ENCODE data around the gene LSP1.

DNA sequence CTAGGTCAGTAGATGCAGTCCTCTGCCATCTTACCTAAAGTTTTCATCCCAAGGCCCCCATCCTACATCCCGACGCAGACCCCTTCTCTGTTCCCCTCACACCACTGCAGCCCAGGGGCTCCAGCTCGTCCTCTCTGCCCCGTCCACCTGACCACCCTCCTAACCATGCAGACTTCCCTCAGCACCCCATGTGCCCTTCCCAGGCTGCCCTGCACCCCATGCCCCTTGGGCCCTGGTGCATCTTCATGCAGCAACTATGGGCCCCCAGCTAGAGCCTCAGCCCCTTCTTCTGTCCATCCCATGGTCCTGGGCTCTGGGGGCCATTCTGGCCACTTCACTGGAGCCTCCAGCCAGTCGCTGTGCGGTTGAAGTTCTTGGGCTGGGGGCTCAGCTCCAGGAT, 35.9 kb downstream of the LSP1 start:
- TF ChIP-seq, protein P1, sequence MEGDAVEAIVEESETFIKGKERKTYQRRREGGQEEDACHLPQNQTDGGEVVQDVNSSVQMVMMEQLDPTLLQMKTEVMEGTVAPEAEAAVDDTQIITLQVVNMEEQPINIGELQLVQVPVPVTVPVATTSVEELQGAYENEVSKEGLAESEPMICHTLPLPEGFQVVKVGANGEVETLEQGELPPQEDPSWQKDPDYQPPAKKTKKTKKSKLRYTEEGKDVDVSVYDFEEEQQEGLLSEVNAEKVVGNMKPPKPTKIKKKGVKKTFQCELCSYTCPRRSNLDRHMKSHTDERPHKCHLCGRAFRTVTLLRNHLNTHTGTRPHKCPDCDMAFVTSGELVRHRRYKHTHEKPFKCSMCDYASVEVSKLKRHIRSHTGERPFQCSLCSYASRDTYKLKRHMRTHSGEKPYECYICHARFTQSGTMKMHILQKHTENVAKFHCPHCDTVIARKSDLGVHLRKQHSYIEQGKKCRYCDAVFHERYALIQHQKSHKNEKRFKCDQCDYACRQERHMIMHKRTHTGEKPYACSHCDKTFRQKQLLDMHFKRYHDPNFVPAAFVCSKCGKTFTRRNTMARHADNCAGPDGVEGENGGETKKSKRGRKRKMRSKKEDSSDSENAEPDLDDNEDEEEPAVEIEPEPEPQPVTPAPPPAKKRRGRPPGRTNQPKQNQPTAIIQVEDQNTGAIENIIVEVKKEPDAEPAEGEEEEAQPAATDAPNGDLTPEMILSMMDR (IDR thresholded peaks at IDR 0.05): no peak
- TF ChIP-seq EP300 (IDR thresholded peaks at IDR 0.05) (no peak), POLR2AphosphoS5 (IDR thresholded peaks at IDR 0.05) (no peak)
